Right lobe of liver (tissue), 6 donors: ENCODE results near the gene IGDCC3. TPM values are rescaled to one million over a fixed set of nuclear protein-coding genes. Genes with fewer than 3 reads are reported as not detected.

Source experiments
- ATAC-seq, 4 donors: fragments of 200-7000 bp; cut with Tn5 transposase; one replicate each; pipeline ENCODE4 v1.9.1; 2020; ENCODE audit warnings: mild to moderate bottlenecking in 4 of 4, moderate library complexity in 4 of 4
- DNase-seq, 3 donors: peaks; one replicate each; pipeline ENCODE4 v3.0.0-alpha.2; 2020
- H3K27ac ChIP-seq, 3 donors: fragments of 200-600 bp; one replicate each; pipeline ENCODE4 v1.8.0; 2022
- H3K27me3 ChIP-seq, 2 donors: fragments of 200-600 bp; one replicate each; pipeline ENCODE4 v1.8.0; 2022
- H3K36me3 ChIP-seq, 4 donors: fragments of 200-600 bp; sonication (generic) in 1 of 4; one replicate each; pipeline versions ENCODE4 v1.5.1 to v1.8.0; 2017 to 2022; ENCODE audit warnings: control low read depth in 1 of 4
- H3K4me1 ChIP-seq, 4 donors: fragments of 200-600 bp; sonication (generic) in 1 of 4; one replicate each; pipeline versions ENCODE4 v1.5.1 to v1.8.0; 2017 to 2022; ENCODE audit warnings: control low read depth in 1 of 4
- H3K4me3 ChIP-seq, 3 donors: fragments of 200-600 bp; one replicate each; pipeline ENCODE4 v1.8.0; 2022
- H3K9me3 ChIP-seq, 4 donors: fragments of 200-600 bp; sonication (generic) in 1 of 4; one replicate each; pipeline versions ENCODE4 v1.5.1 to v1.8.0; 2017 to 2022; ENCODE audit warnings: control low read depth in 1 of 4
- CTCF ChIP-seq, 4 donors: fragments of 200-600 bp in 3 of 4; fragments of 450-650 bp in 1 of 4; IDR thresholded peaks; one replicate each; pipeline versions ENCODE4 v1.5.1 to v1.8.0; 2016 to 2022; ENCODE audit warnings: antibody characterized with exemption in 4 of 4, mild to moderate bottlenecking in 2 of 4
- POLR2A ChIP-seq: fragments of 450-650 bp; IDR thresholded peaks from one replicate; pipeline ENCODE4 v1.6.1; 2017; ENCODE audit warnings: antibody characterized with exemption, mild to moderate bottlenecking
- WGBS: methylation state at CpG from one replicate; pipeline ENCODE4 v1.1.6; 2018; ENCODE audit warnings: low coverage, low lambda C conversion rate; ENCODE audit not compliant: insufficient coverage; ENCODE audit errors: missing lambda C conversion rate; 5-methylcytosine and 5-hydroxymethylcytosine counted together
- intact Hi-C, 2 donors: fragments of 100-400 bp; cut with DNase I; formaldehyde crosslinking; loops; one replicate each; pipeline versions ENCODE4 v1.11.2 to v1.14.1; 2022
- long read RNA-seq: library from polyadenylated mRNA; unstranded; transcript quantifications from one replicate; pipeline ENCODE4 v2.0.0, GENCODE V29; 2019
- total RNA-seq, 6 experiments: library from RNA; depleted of rRNA in 2 of 6; stranded (reverse); fragments of >200 nt in 2 of 6; fragmentation: NEBNext Ultra II Directional in 3 of 6; extraction: Animal tissue kit (Norgen Biotek cat#: 25700) in 3 of 6; gene quantifications; one replicate each; pipeline versions ENCODE4 v1.1.0 to v1.2.4, GENCODE V29; 2016 to 2023
- donor health status: DM: no; HTN: yes; CAD: no.
- donor health status: DM: no; HTN: no; CAD: no.
- donor health status: DM: no; HTN: no; CAD: no.
- donor health status: DM: no; HTN: yes; CAD: no.
- donor health status: DM: no; HTN: yes; CAD: no.

Gene IGDCC3
- total RNA-seq = not detected
- long read RNA-seq = 0 reads

GRCh38 chr15:65377976-65378366 is at the start of gene IGDCC3:
Gene IGDCC3, minus strand, starts transcription at chr15:65378002. Its CDS starts 214 bp downstream, at chr15:65377788.
- ATAC-seq = no peak
- DNase-seq = no peak

GRCh38 chr15:65426216-65426853 is 48.5 kb upstream of the IGDCC3 start:
- Histone ChIP-seq H3K9me3 (no peaks in the 10 kb centered on the region), H3K27ac (no peak overlapping the region), H3K4me1 (peaks cover 0 to 6% (median under 1%) of the 10 kb centered on the region in 4 donors), H3K36me3 (no peaks in the 10 kb centered on the region), H3K27me3 (peaks cover 0 to under 1% of the 10 kb centered on the region in 2 donors), H3K4me3 (no peak overlapping the region)
- ATAC-seq = peak in 1 of 4 donors; percentile 8
- intact Hi-C loops = no loop called here
- WGBS = 68% methylated on average over 2 of the region's 2 CpGs
- no peak for DNase-seq
- no peak for TF ChIP-seq CTCF (IDR thresholded peaks at IDR 0.05)
- TF ChIP-seq POLR2A = no peak

More at GRCh38 chr15:65377976-65378366, at the start of gene IGDCC3:
- TF ChIP-seq POLR2A (no peak), CTCF (IDR thresholded peaks at IDR 0.05) (no peak)
- Histone ChIP-seq H3K4me1 (peaks cover 0 to 10% (median 2%) of the 10 kb centered on the region in 4 donors), H3K27me3 (peaks cover 0 to 28% of the 10 kb centered on the region in 2 donors), H3K36me3 (no peaks in the 10 kb centered on the region), H3K9me3 (no peaks in the 10 kb centered on the region), H3K4me3 (peak within 1 kb of the TSS; percentile 32 to 48 (median 43)), H3K27ac (no peak within 1 kb of the TSS)
- 0% methylated on average over 10 of the region's 42 CpGs for WGBS
- intact Hi-C loops = no loop called here

- ATAC-seq = no peak
- Histone ChIP-seq H3K9me3 (no peaks in the 10 kb centered on the region), H3K4me3 (no peak overlapping the region), H3K4me1 (peaks cover 0 to 6% (median 2%) of the 10 kb centered on the region in 4 donors), H3K27ac (no peak overlapping the region), H3K36me3 (no peaks in the 10 kb centered on the region), H3K27me3 (peaks cover 0 to 7% of the 10 kb centered on the region in 2 donors)
- TF ChIP-seq CTCF (IDR thresholded peaks at IDR 0.05) (no peak), POLR2A (no peak)
- 73% methylated on average over 4 of the region's 5 CpGs for WGBS
- intact Hi-C loops = no loop called here
- DNase-seq = no peak
Measured at GRCh38 chr15:65424683-65425082, 46.9 kb upstream of the IGDCC3 start.

GRCh38 chr15:65423976-65424679 is 46.3 kb upstream of the IGDCC3 start:
- intact Hi-C loops = no loop called here
- no peak overlapping the region for H3K27ac ChIP-seq
- DNase-seq = no peak

More at GRCh38 chr15:65423976-65424679, 46.3 kb upstream of the IGDCC3 start:
- peaks cover 0 to 6% (median 2%) of the 10 kb centered on the region in 4 donors for H3K4me1 ChIP-seq
- no peaks in the 10 kb centered on the region for H3K9me3 ChIP-seq
- H3K27me3 ChIP-seq = peaks cover 0 to 7% of the 10 kb centered on the region in 2 donors
- no peak for TF ChIP-seq POLR2A
- no peak for TF ChIP-seq CTCF (IDR thresholded peaks at IDR 0.05)
- H3K36me3 ChIP-seq = no peaks in the 10 kb centered on the region
- no peak overlapping the region for H3K4me3 ChIP-seq
- WGBS = 88% methylated on average over 8 of the region's 9 CpGs
- ATAC-seq = no peak
